HEK293T (cell line): ENCODE measurements around the gene DGLUCY.

Source experiments
- CTCF ChIA-PET: fragments of 350-600 bp; formaldehyde crosslinking; extraction: SDS; loops from one replicate; lab custom pipeline; 2021; ENCODE audit warnings: antibody characterized with exemption, inconsistent platforms; lab: Yijun Ruan, JAX
- POLR2A ChIA-PET: fragments of 350-600 bp; formaldehyde crosslinking; extraction: SDS; loops from one replicate; lab custom pipeline; 2020; ENCODE audit warnings: antibody characterized with exemption, inconsistent platforms; lab: Yijun Ruan, JAX
- DNase-seq: peaks from one replicate; pipeline ENCODE4 v3.0.0; 2012; ENCODE audit warnings: mixed read lengths; ENCODE audit errors: extremely low spot score
- ARNT ChIP-seq: fragments of 450-650 bp; IDR thresholded peaks from 2 replicates; pipeline ENCODE4 v1.6.1; 2017; ENCODE audit warnings: mild to moderate bottlenecking
- BHLHE40 ChIP-seq: fragments of 450-650 bp; IDR thresholded peaks from 2 replicates; pipeline ENCODE4 v1.6.1; 2016; ENCODE audit warnings: mild to moderate bottlenecking, moderate library complexity, borderline replicate concordance
- CTBP1 ChIP-seq: fragments of 450-650 bp; IDR thresholded peaks from 2 replicates; pipeline ENCODE4 v1.6.1; 2016; ENCODE audit warnings: borderline replicate concordance
- ELF4 ChIP-seq: fragments of 450-650 bp; IDR thresholded peaks from 2 replicates; pipeline ENCODE4 v1.6.1; 2017; ENCODE audit warnings: antibody characterized with exemption
- FOXA1 ChIP-seq: fragments of 450-650 bp; IDR thresholded peaks from 2 replicates; pipeline ENCODE4 v1.6.1; 2016; ENCODE audit warnings: mild to moderate bottlenecking
- FOXK2 ChIP-seq: fragments of 450-650 bp; IDR thresholded peaks from 2 replicates; pipeline ENCODE4 v1.6.1; 2016; ENCODE audit warnings: mild to moderate bottlenecking
- FOXM1 ChIP-seq: fragments of 450-650 bp; IDR thresholded peaks from 2 replicates; pipeline ENCODE4 v1.6.1; 2017; ENCODE audit warnings: mild to moderate bottlenecking, borderline replicate concordance
- HDGF ChIP-seq: fragments of 450-650 bp; IDR thresholded peaks from 2 replicates; pipeline ENCODE4 v1.6.1; 2017; ENCODE audit warnings: antibody characterized with exemption, borderline replicate concordance
- L3MBTL2 ChIP-seq: fragments of 450-650 bp; conservative IDR thresholded peaks from 2 replicates; pipeline ENCODE4 v1.6.1; 2016; ENCODE audit warnings: mild to moderate bottlenecking
- LEF1 ChIP-seq: fragments of 450-650 bp; IDR thresholded peaks from 2 replicates; pipeline ENCODE4 v1.6.1; 2017; ENCODE audit warnings: mild to moderate bottlenecking, borderline replicate concordance
- NFRKB ChIP-seq: fragments of 450-650 bp; IDR thresholded peaks from 2 replicates; pipeline ENCODE4 v1.6.1; 2016; ENCODE audit warnings: mild to moderate bottlenecking, moderate library complexity
- PKNOX1 ChIP-seq: fragments of 450-650 bp; IDR thresholded peaks from 2 replicates; pipeline ENCODE4 v1.6.1; 2016
- SP1 ChIP-seq: fragments of 450-650 bp; IDR thresholded peaks from 2 replicates; pipeline ENCODE4 v1.6.1; 2017
- SUZ12 ChIP-seq: fragments of 450-650 bp; IDR thresholded peaks from 2 replicates; pipeline ENCODE4 v1.6.1; 2016; ENCODE audit warnings: mild to moderate bottlenecking
- TARDBP ChIP-seq: fragments of 450-650 bp; IDR thresholded peaks from 2 replicates; pipeline ENCODE4 v1.6.1; 2016
- ZNF384 ChIP-seq: fragments of 450-650 bp; IDR thresholded peaks from 2 replicates; pipeline ENCODE4 v1.6.1; 2016

DGLUCY gene

GRCh38 chr14:91234791-91235114, 120.9 kb downstream of the DGLUCY start:
- POLR2A ChIA-PET = no interaction called here
- CTCF ChIA-PET = no interaction called here
- no peak for DNase-seq
- no peak for TF ChIP-seq CTBP1
- TF ChIP-seq FOXA1 = no peak
- no peak for TF ChIP-seq ELF4
- TF ChIP-seq NFRKB = no peak
- no peak for TF ChIP-seq ARNT
- no peak for TF ChIP-seq TARDBP
- no peak for TF ChIP-seq SUZ12
- TF ChIP-seq BHLHE40 = no peak
- TF ChIP-seq HDGF = no peak
- no peak for TF ChIP-seq PKNOX1
- no peak for TF ChIP-seq SP1
- TF ChIP-seq L3MBTL2 = no peak
- TF ChIP-seq FOXK2 = no peak
- no peak for TF ChIP-seq FOXM1
- TF ChIP-seq ZNF384 = no peak
- no peak for TF ChIP-seq LEF1

DNA sequence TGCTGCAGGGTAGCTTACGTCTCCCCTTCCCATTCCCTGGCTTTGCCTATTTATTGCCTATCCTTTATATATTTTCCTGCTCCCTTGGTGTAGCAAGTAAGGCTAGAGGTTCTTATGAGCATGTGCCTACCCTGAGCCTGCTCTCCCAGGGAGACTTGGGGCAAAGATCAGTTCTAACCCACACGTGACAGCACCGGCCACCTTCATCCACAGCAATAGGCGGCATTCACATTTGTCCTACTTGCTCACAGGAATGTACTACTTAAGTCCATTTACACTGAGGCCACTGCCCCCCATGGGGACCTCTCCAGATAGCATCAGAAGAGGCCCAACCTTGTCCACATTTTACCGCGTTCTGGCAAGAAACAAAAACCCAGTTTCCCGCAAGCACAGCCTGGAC, 122.0 kb downstream of the DGLUCY start:
- POLR2A ChIA-PET = no interaction called here
- CTCF ChIA-PET = interaction anchor here (0.7 kb wide), 1 partner anchor 50 kb away, joined by 3 read pairs; no protein-coding TSS in a partner anchor
- no peak for DNase-seq
- TF ChIP-seq L3MBTL2 (no peak), PKNOX1 (no peak), SP1 (no peak), HDGF (no peak), FOXM1 (no peak), ARNT (no peak), FOXA1 (no peak), SUZ12 (no peak), CTBP1 (no peak), TARDBP (no peak), ZNF384 (no peak), ELF4 (no peak), NFRKB (no peak), FOXK2 (no peak), BHLHE40 (no peak), LEF1 (no peak)

DNA sequence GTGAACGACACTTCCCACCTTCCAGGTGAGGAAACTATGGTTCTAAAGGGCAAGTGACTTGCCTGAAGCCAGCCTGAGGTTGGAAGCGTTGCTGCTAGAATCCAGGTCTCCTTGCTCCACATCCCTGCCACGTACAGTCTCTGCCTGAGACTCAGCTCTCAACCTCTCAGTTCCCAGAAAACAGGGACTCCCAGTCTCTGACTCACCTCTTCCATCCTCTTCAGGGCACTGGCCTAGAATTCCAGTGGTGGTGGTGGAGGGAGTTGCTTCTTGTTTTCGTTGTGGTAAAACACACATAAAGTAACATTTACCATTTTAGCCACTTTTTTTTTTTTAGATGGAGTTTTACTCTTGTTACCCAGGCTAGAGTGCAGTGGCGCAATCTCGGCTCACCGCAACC, 123.3 kb downstream of the DGLUCY start:
- ChIA-PET POLR2A (no interaction called here), CTCF (no interaction called here)
- no peak for TF ChIP-seq L3MBTL2
- no peak for TF ChIP-seq FOXM1
- no peak for TF ChIP-seq ELF4
- TF ChIP-seq SP1 = no peak
- no peak for TF ChIP-seq HDGF
- no peak for TF ChIP-seq LEF1
- TF ChIP-seq TARDBP = no peak
- no peak for TF ChIP-seq ARNT
- TF ChIP-seq FOXK2 = no peak
- no peak for TF ChIP-seq NFRKB
- TF ChIP-seq PKNOX1 = no peak
- TF ChIP-seq SUZ12 = no peak
- TF ChIP-seq FOXA1 = no peak
- no peak for TF ChIP-seq CTBP1
- TF ChIP-seq ZNF384 = no peak
- no peak for DNase-seq

DNA sequence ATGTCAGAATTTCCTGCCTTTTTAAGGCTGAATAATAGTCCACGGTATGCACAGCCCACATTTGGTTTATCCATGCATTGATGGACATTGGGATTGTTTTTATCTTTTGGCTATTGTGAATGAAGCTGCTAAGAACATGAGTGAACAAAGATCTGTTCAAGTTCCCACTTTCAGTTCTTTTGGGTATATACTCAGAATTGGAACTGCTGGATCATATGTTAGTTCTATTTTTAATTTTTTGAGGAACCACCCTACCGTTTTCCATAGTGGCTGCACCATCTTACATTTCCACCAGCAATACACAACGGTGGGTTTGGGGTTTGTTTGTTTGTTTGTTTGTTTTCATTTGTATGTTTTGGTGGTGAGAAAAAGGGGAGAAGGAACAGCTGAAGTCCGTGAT, 124.2 kb downstream of the DGLUCY start:
- ChIA-PET POLR2A (no interaction called here), CTCF (no interaction called here)
- TF ChIP-seq FOXK2 (no peak), PKNOX1 (no peak), SP1 (no peak), ELF4 (no peak), CTBP1 (no peak), TARDBP (no peak), FOXM1 (no peak), FOXA1 (no peak), SUZ12 (no peak), HDGF (no peak), ARNT (no peak), NFRKB (no peak), BHLHE40 (no peak), ZNF384 (no peak), LEF1 (no peak), L3MBTL2 (no peak)
- DNase-seq = no peak

DNA sequence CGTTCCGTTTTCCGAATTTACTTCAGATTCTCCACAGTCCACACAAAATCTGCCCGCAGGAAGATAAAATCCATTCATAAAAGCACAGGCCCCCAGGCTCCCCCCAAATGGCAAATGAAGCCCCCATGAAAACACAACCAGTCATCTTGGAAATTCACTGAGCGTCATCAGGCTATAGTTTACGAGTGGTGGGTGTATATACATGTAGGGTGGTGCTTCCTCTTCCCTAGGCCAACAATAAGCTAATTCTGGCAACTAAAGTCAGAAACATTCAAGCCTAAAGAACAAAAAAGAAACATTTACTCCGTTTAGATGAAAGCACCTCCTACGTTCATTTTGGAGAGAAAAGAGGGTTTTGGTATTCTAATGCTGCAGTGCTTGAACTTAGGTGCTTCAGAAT, 124.8 kb downstream of the DGLUCY start:
- no peak for DNase-seq
- CTCF ChIA-PET = interaction anchor here (1.3 kb wide), 1 partner anchor 61 kb away, joined by 3 read pairs; no protein-coding TSS in a partner anchor
- TF ChIP-seq ARNT (no peak), SUZ12 (no peak), SP1 (no peak), TARDBP (no peak), ZNF384 (no peak), HDGF (no peak), BHLHE40 (no peak), FOXK2 (no peak), FOXM1 (no peak)
- POLR2A ChIA-PET = no interaction called here

DNA sequence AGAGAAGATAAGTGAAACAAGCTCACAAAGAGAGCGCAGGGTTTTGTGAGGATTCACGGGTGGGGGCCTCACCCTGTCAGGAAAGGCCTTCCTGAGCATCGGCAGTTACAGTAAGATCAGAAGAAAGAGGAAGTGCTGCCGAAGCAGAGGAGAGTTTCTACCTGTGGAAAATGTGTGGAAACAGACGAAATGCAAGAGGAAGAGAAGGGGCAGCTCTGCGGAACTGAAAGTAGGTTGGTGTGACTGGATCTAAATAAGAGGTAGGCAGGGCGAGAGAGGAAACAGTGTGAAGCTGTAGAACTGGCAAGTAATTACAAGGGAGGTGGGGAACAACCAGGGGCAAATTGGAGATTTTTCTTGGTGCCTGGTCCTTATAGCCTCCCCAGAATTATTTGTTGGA, 128.0 kb downstream of the DGLUCY start:
- ChIA-PET POLR2A (no interaction called here), CTCF (no interaction called here)
- no peak for DNase-seq
- TF ChIP-seq PKNOX1 (no peak), FOXM1 (no peak), BHLHE40 (no peak), FOXA1 (no peak), ELF4 (no peak), CTBP1 (no peak), NFRKB (no peak), ARNT (no peak), TARDBP (no peak)
